Measurements from ENCODE around the gene ZP2. TPM values are rescaled to one million over a fixed set of nuclear protein-coding genes. Genes with fewer than 3 reads are reported as not detected.
A peak's percentile ranks its signal among the peaks of the same experiment; 100 is the strongest.

Gene ZP2
- total and polyA plus RNA-seq, 2 of the 4 experiments (the other 2 are of a cell fraction) = not detected

DNA sequence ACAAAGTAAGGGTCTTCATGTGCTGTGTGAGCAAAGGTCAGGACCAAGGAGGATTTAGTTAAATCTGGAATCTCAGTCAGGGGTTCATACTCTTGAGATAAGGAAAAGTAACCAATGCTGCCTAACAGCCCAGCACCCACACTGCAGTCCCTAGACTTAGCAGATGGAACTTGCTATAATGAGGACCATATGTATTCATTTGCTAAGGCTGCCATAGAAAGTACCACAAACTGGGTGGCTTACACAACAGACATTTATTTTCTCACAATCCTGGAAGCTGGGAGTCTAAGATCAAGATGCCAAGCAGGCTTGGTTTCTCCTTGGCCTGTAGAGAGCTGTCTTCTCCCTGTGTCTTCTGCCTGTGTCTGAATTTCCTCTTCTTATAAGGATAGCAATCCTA lies 20.8 kb downstream of the ZP2 start:
- DNase-seq = peak; percentile 11
- dilution Hi-C loops (cut with HindIII; ENCODE audit: low sequenced_read_pairs, unreplicated experiment) = no loop called here
- no peak overlapping the region for H3K4me2 ChIP-seq (ENCODE audit: low read depth, low read length)
- H3K23ac ChIP-seq (ENCODE audit: low read depth, low read length) = no peak overlapping the region
- H2AFZ ChIP-seq (replicated peaks; ENCODE audit: low read length, poor library complexity) = no peak overlapping the region
- no peak overlapping the region for H3K4ac ChIP-seq (ENCODE audit: low read depth, low read length)
- H3K9me3 ChIP-seq (ENCODE audit: control insufficient read depth, insufficient read depth, low read length) = 0 out of 2 replicates have a peak, but pooled peaks cover 4% of the 10 kb centered on the region
- H2AK5ac ChIP-seq (ENCODE audit: low read depth, low read length) = no peak overlapping the region
- H3K9ac ChIP-seq (ENCODE audit: low read depth, low read length) = no peak overlapping the region
- in situ Hi-C loops (cut with MboI; ENCODE audit: low sequenced_read_pairs) = no loop called here
- no peak overlapping the region for H2BK20ac ChIP-seq (ENCODE audit: low read depth, low read length)
- H3K18ac ChIP-seq (ENCODE audit: low read depth, low read length) = no peak overlapping the region
- no peak overlapping the region for H4K8ac ChIP-seq (ENCODE audit: low read depth in 2 of 2, low read length in 2 of 2)
- no peak overlapping the region for H3K56ac ChIP-seq (ENCODE audit: extremely low read depth, insufficient read depth, low read length)
- H3K27me3 ChIP-seq (ENCODE audit: control insufficient read depth, insufficient read depth, low read length) = peaks cover 4% of the 10 kb centered on the region; the same call in 1 of the 2 replicates
- no peak overlapping the region for H3K14ac ChIP-seq (replicated peaks; ENCODE audit: low read depth, low read length)
- H2BK120ac ChIP-seq (ENCODE audit: low read depth, low read length) = no peak overlapping the region
- no peak for TF ChIP-seq SMC3 (IDR thresholded peaks at IDR 0.05; ENCODE audit: low read depth, low read length)
- no peak for TF ChIP-seq MXI1 (IDR thresholded peaks at IDR 0.05; ENCODE audit: borderline replicate concordance, low read depth, low read length)
- TF ChIP-seq, protein P1, sequence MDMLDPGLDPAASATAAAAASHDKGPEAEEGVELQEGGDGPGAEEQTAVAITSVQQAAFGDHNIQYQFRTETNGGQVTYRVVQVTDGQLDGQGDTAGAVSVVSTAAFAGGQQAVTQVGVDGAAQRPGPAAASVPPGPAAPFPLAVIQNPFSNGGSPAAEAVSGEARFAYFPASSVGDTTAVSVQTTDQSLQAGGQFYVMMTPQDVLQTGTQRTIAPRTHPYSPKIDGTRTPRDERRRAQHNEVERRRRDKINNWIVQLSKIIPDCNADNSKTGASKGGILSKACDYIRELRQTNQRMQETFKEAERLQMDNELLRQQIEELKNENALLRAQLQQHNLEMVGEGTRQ (IDR thresholded peaks at IDR 0.05; ENCODE audit: low read depth, low read length) = no peak
- TF ChIP-seq RAD21 (IDR thresholded peaks at IDR 0.05; ENCODE audit: low read length) = no peak
- TF ChIP-seq CEBPB (IDR thresholded peaks at IDR 0.05; ENCODE audit: low read depth, low read length) = no peak
- TF ChIP-seq CHD1 (IDR thresholded peaks at IDR 0.05; ENCODE audit: low read depth, low read length) = no peak
- no peak for TF ChIP-seq MAFK (IDR thresholded peaks at IDR 0.05; ENCODE audit: low read depth, low read length)
- TF ChIP-seq NFE2L2 (IDR thresholded peaks at IDR 0.05; ENCODE audit: low read depth, low read length) = no peak
- TF ChIP-seq POLR2A (IDR thresholded peaks at IDR 0.05; ENCODE audit: low read depth, low read length) = no peak
- H3K36me3 ChIP-seq (ENCODE audit: control insufficient read depth, insufficient read depth, low read length) = no peaks in the 10 kb centered on the region
- no peaks in the 10 kb centered on the region for H3K9me1 ChIP-seq (ENCODE audit: insufficient read depth, low read length)
- no peaks in the 10 kb centered on the region for H4K20me1 ChIP-seq (ENCODE audit: insufficient read depth, low read length)
- no peak overlapping the region for H3K4me3 ChIP-seq (ENCODE audit: insufficient read depth, low read depth, low read length)
- no peak overlapping the region for H2AK9ac ChIP-seq (replicated peaks; ENCODE audit: low read depth, low read length, poor library complexity)
- ChIA-PET POLR2A (ENCODE audit: unreplicated experiment) (no interaction called here), CTCF (interaction anchor here (4.0 kb wide), 1 partner anchor 110 kb away, joined by 31 read pairs; no protein-coding TSS in a partner anchor)
- H3K27ac ChIP-seq (ENCODE audit: insufficient read depth, low read length) = no peak overlapping the region
- no peak overlapping the region for H4K91ac ChIP-seq (ENCODE audit: insufficient read depth, low read depth, low read length)
- no TSS peak for BruUV-seq (replicated peaks)
- intact Hi-C loops (cut with micrococcal nuclease) = no loop called here
- H2BK5ac ChIP-seq (ENCODE audit: low read depth, low read length, poor library complexity, severe bottlenecking) = no peak overlapping the region
- no peaks in the 10 kb centered on the region for H3K79me1 ChIP-seq (ENCODE audit: low read depth in 1 of 2, low read length in 2 of 2)
- H3K4me1 ChIP-seq (ENCODE audit: control insufficient read depth, insufficient read depth, low read length) = peaks cover 6% of the 10 kb centered on the region
- H2BK15ac ChIP-seq (ENCODE audit: low read depth, low read length) = no peak overlapping the region
- ATAC-seq (ENCODE audit: low read depth) = no peak
- no peak overlapping the region for H4K5ac ChIP-seq (ENCODE audit: low read depth, low read length)
